WTC11 (cell line): ENCODE measurements around the gene KDM2B. TPM values are rescaled to one million over a fixed set of nuclear protein-coding genes. Genes with fewer than 3 reads are reported as not detected.

Experiments
- ATAC-seq: fragments of 200-7000 bp; cut with Tn5 transposase; 2 replicates; pipeline ENCODE4 v1.10.0; 2021; ENCODE audit warnings: mild to moderate bottlenecking, moderate library complexity
- CTCF ChIA-PET: fragments of 300-600 bp; sonication (Branson Sonifier 250); formaldehyde crosslinking; loops from one replicate; lab custom pipeline; 2021; ENCODE audit warnings: antibody characterized with exemption; lab: Charles Lee
- POLR2A ChIA-PET: fragments of 350-600 bp; sonication (Branson Sonifier 250); formaldehyde crosslinking; loops from one replicate; lab custom pipeline; 2021; ENCODE audit warnings: antibody characterized with exemption; lab: Charles Lee
- DNase-seq: peaks from one replicate; pipeline ENCODE4 v3.0.0; 2021; ENCODE audit warnings: low spot score
- H3K27ac Mint-ChIP-seq: 2 replicates; pipeline ENCODE4 v1.8.0; 2021; ENCODE audit warnings: mixed read lengths
- H3K27me3 Mint-ChIP-seq: 2 replicates; pipeline ENCODE4 v1.8.0; 2021; ENCODE audit warnings: low read depth, mild to moderate bottlenecking, moderate library complexity, mixed read lengths
- H3K36me3 Mint-ChIP-seq: 2 replicates; pipeline ENCODE4 v1.8.0; 2021; ENCODE audit warnings: mixed read lengths
- H3K4me1 Mint-ChIP-seq: 2 replicates; pipeline ENCODE4 v1.8.0; 2022; ENCODE audit warnings: mixed read lengths
- H3K4me3 Mint-ChIP-seq: 2 replicates; pipeline ENCODE4 v1.8.0; 2021; ENCODE audit warnings: mild to moderate bottlenecking, moderate library complexity, mixed read lengths
- H3K9me3 Mint-ChIP-seq: 2 replicates; pipeline ENCODE4 v1.8.0; 2021; ENCODE audit warnings: mixed read lengths
- CREB1 ChIP-seq: sonication (generic); formaldehyde crosslinking; IDR thresholded peaks from 2 replicates; pipeline ENCODE4 v1.8.0; 2023; ENCODE audit warnings: mild to moderate bottlenecking, missing genetic modification reagents
- CREM ChIP-seq: sonication (generic); formaldehyde crosslinking; IDR thresholded peaks from 2 replicates; pipeline ENCODE4 v1.8.1; 2022; ENCODE audit warnings: mild to moderate bottlenecking, missing genetic modification reagents, moderate library complexity
- KAT7 ChIP-seq: sonication (generic); formaldehyde crosslinking; IDR thresholded peaks from 2 replicates; pipeline ENCODE4 v1.8.1; 2023; ENCODE audit warnings: missing genetic modification reagents, mild to moderate bottlenecking, borderline replicate concordance
- NR2C2 ChIP-seq: sonication (generic); formaldehyde crosslinking; IDR thresholded peaks from 2 replicates; pipeline ENCODE4 v1.8.0; 2022; ENCODE audit warnings: mild to moderate bottlenecking, missing genetic modification reagents
- NR3C1 ChIP-seq: sonication (generic); formaldehyde crosslinking; conservative IDR thresholded peaks from 2 replicates; pipeline ENCODE4 v1.8.1; 2023; ENCODE audit warnings: low read depth, mild to moderate bottlenecking, missing genetic modification reagents
- OVOL2 ChIP-seq: fragments of 250-450 bp; sonication (Bioruptor Pico); IDR thresholded peaks from 2 replicates; pipeline ENCODE4 v1.9.0; 2021; ENCODE audit warnings: mild to moderate bottlenecking, borderline replicate concordance
- PRRX2 ChIP-seq: fragments of 250-450 bp; sonication (Bioruptor Pico); IDR thresholded peaks from 2 replicates; pipeline ENCODE4 v1.8.0; 2021; ENCODE audit warnings: mild to moderate bottlenecking
- RORB ChIP-seq: fragments of 250-450 bp; sonication (Bioruptor Pico); IDR thresholded peaks from 2 replicates; pipeline ENCODE4 v1.9.0; 2021; ENCODE audit warnings: mild to moderate bottlenecking
- SMAD3 ChIP-seq: sonication (generic); formaldehyde crosslinking; IDR thresholded peaks from 2 replicates; pipeline ENCODE4 v1.8.0; 2022; ENCODE audit warnings: missing genetic modification reagents, mild to moderate bottlenecking, borderline replicate concordance
- SP1 ChIP-seq: sonication (generic); formaldehyde crosslinking; conservative IDR thresholded peaks from 2 replicates; pipeline ENCODE4 v1.8.1; 2022; ENCODE audit warnings: missing genetic modification reagents
- TEAD1 ChIP-seq: sonication (generic); formaldehyde crosslinking; IDR thresholded peaks from 2 replicates; pipeline ENCODE4 v1.8.0; 2022; ENCODE audit warnings: mild to moderate bottlenecking, missing genetic modification reagents
- TP53 ChIP-seq: sonication (generic); formaldehyde crosslinking; IDR thresholded peaks from 2 replicates; pipeline ENCODE4 v1.8.1; 2023; ENCODE audit warnings: mild to moderate bottlenecking, missing genetic modification reagents
- ZNF121 ChIP-seq: sonication (generic); formaldehyde crosslinking; IDR thresholded peaks from 2 replicates; pipeline ENCODE4 v1.8.0; 2023; ENCODE audit warnings: missing genetic modification reagents
- total RNA-seq: library from RNA; stranded (reverse); gene quantifications from 3 replicates; pipeline ENCODE4 v1.2.3, GENCODE V29; 2021
- TF ChIP-seq, protein P1 (sequence below): sonication (generic); formaldehyde crosslinking; IDR thresholded peaks from 2 replicates; pipeline ENCODE4 v1.8.1; 2022; ENCODE audit warnings: mild to moderate bottlenecking, moderate library complexity, missing genetic modification reagents
- TF ChIP-seq, protein P2 (sequence below): sonication (generic); formaldehyde crosslinking; IDR thresholded peaks from 2 replicates; pipeline ENCODE4 v1.8.1; 2023; ENCODE audit warnings: mild to moderate bottlenecking, missing genetic modification reagents, borderline replicate concordance
- TF ChIP-seq, protein P3 (sequence below): sonication (generic); formaldehyde crosslinking; IDR thresholded peaks from 2 replicates; pipeline ENCODE4 v1.8.0; 2022; ENCODE audit warnings: mild to moderate bottlenecking, missing genetic modification reagents
- TF ChIP-seq, protein P4 (sequence below): fragments of 250-450 bp; sonication (Bioruptor Pico); IDR thresholded peaks from 2 replicates; pipeline ENCODE4 v1.9.0; 2021; ENCODE audit warnings: mild to moderate bottlenecking
- TF ChIP-seq, protein P5 (sequence below): sonication (generic); formaldehyde crosslinking; IDR thresholded peaks from 2 replicates; pipeline ENCODE4 v1.8.1; 2023; ENCODE audit warnings: mild to moderate bottlenecking, missing genetic modification reagents
- TF ChIP-seq, protein P6 (sequence below): sonication (generic); formaldehyde crosslinking; conservative IDR thresholded peaks from 2 replicates; pipeline ENCODE4 v1.8.1; 2022; ENCODE audit warnings: mild to moderate bottlenecking, missing genetic modification reagents

Gene KDM2B
- total RNA-seq, 1 experiment from 2014 or later, result 147 TPM

DNA sequence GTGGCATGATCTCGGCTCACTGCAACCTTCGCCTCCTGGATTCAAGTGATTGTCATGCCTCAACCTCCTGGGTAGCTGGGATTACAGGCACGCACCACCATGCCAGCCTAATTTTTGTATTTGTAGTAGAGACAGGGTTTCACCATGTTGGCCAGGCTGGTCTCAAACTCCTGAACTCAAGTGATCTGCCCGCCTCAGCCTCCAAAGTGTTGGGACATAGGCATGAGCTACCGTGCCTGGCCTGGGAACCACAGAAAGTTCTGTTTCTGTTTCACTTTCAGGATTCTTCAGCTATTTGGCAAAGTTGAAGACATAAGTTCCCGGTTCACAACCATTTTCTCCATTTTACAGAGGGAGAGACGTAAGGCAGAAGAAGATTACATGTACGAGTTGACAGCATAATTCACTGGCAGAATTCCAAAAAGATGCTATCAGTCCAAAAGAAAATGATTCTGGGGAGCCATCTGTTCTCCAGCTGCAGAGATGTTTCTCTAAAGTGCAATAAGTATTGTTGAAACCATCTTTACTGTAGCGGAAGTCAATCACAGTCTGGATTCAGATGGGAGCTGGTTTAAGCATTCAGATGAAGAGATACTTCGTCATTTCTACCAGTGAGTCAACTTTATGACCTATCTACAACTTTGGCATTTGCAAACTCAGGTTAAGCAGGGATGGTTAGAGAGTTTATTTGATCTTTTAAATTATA is 189.1 kb downstream of the KDM2B start (continued):
- TF ChIP-seq, protein P1, sequence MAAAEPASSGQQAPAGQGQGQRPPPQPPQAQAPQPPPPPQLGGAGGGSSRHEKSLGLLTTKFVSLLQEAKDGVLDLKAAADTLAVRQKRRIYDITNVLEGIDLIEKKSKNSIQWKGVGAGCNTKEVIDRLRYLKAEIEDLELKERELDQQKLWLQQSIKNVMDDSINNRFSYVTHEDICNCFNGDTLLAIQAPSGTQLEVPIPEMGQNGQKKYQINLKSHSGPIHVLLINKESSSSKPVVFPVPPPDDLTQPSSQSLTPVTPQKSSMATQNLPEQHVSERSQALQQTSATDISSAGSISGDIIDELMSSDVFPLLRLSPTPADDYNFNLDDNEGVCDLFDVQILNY, result no peak
- TF ChIP-seq, protein P2, sequence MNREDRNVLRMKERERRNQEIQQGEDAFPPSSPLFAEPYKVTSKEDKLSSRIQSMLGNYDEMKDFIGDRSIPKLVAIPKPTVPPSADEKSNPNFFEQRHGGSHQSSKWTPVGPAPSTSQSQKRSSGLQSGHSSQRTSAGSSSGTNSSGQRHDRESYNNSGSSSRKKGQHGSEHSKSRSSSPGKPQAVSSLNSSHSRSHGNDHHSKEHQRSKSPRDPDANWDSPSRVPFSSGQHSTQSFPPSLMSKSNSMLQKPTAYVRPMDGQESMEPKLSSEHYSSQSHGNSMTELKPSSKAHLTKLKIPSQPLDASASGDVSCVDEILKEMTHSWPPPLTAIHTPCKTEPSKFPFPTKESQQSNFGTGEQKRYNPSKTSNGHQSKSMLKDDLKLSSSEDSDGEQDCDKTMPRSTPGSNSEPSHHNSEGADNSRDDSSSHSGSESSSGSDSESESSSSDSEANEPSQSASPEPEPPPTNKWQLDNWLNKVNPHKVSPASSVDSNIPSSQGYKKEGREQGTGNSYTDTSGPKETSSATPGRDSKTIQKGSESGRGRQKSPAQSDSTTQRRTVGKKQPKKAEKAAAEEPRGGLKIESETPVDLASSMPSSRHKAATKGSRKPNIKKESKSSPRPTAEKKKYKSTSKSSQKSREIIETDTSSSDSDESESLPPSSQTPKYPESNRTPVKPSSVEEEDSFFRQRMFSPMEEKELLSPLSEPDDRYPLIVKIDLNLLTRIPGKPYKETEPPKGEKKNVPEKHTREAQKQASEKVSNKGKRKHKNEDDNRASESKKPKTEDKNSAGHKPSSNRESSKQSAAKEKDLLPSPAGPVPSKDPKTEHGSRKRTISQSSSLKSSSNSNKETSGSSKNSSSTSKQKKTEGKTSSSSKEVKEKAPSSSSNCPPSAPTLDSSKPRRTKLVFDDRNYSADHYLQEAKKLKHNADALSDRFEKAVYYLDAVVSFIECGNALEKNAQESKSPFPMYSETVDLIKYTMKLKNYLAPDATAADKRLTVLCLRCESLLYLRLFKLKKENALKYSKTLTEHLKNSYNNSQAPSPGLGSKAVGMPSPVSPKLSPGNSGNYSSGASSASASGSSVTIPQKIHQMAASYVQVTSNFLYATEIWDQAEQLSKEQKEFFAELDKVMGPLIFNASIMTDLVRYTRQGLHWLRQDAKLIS (CRISPR knock-in tag), result no peak
- TF ChIP-seq, protein P3, sequence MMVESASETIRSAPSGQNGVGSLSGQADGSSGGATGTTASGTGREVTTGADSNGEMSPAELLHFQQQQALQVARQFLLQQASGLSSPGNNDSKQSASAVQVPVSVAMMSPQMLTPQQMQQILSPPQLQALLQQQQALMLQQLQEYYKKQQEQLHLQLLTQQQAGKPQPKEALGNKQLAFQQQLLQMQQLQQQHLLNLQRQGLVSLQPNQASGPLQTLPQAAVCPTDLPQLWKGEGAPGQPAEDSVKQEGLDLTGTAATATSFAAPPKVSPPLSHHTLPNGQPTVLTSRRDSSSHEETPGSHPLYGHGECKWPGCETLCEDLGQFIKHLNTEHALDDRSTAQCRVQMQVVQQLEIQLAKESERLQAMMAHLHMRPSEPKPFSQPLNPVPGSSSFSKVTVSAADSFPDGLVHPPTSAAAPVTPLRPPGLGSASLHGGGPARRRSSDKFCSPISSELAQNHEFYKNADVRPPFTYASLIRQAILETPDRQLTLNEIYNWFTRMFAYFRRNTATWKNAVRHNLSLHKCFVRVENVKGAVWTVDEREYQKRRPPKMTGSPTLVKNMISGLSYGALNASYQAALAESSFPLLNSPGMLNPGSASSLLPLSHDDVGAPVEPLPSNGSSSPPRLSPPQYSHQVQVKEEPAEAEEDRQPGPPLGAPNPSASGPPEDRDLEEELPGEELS (CRISPR knock-in tag), result no peak
- TF ChIP-seq ZNF121 (CRISPR knock-in tag) (no peak), CREM (CRISPR knock-in tag) (no peak), TEAD1 (CRISPR knock-in tag) (no peak), TP53 (CRISPR knock-in tag) (no peak), RORB (CRISPR knock-in tag) (no peak)

DNA sequence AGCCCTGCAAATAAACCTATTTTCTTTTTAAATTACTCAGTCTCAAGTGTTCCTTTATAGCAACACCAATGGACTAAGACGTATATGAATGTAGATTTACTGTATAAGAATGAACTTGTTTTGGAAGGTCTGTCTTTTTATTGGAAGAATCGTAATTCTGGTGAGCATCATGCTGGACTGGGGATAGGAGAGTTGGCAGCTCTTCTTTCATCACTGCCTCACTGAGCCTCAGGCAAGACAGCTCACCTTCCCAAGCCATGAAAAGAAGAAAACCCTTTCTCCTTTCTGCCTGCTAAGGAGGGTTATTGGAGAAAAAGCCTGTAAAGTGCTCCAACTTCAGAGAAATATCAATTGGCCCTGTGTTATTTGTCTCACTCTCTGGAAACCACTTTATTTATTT is 190.0 kb downstream of the KDM2B start:
- CTCF ChIA-PET, result no interaction called here
- no peaks in the 10 kb centered on the region; the same call in 1 of the 2 replicates for H3K27me3 Mint-ChIP-seq
- POLR2A ChIA-PET, result no interaction called here

More for the DNA sequence above, 190.0 kb downstream of the KDM2B start:
- Mint-ChIP-seq H3K4me1 (no peaks in the 10 kb centered on the region), H3K4me3 (no peak overlapping the region), H3K9me3 (no peaks in the 10 kb centered on the region), H3K36me3 (no peaks in the 10 kb centered on the region), H3K27ac (no peak overlapping the region)
- TF ChIP-seq KAT7 (CRISPR knock-in tag), result no peak
- TF ChIP-seq OVOL2 (CRISPR knock-in tag), result no peak
- no peak for TF ChIP-seq NR2C2 (CRISPR knock-in tag)
- no peak for TF ChIP-seq SMAD3 (CRISPR knock-in tag)
- TF ChIP-seq CREB1 (CRISPR knock-in tag), result no peak
- TF ChIP-seq SP1, result no peak
- TF ChIP-seq, protein P4, sequence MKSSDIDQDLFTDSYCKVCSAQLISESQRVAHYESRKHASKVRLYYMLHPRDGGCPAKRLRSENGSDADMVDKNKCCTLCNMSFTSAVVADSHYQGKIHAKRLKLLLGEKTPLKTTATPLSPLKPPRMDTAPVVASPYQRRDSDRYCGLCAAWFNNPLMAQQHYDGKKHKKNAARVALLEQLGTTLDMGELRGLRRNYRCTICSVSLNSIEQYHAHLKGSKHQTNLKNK (CRISPR knock-in tag), result no peak
- TF ChIP-seq PRRX2 (CRISPR knock-in tag), result no peak
- TF ChIP-seq, protein P5, sequence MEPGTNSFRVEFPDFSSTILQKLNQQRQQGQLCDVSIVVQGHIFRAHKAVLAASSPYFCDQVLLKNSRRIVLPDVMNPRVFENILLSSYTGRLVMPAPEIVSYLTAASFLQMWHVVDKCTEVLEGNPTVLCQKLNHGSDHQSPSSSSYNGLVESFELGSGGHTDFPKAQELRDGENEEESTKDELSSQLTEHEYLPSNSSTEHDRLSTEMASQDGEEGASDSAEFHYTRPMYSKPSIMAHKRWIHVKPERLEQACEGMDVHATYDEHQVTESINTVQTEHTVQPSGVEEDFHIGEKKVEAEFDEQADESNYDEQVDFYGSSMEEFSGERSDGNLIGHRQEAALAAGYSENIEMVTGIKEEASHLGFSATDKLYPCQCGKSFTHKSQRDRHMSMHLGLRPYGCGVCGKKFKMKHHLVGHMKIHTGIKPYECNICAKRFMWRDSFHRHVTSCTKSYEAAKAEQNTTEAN (CRISPR knock-in tag), result no peak
- TF ChIP-seq, protein P6, sequence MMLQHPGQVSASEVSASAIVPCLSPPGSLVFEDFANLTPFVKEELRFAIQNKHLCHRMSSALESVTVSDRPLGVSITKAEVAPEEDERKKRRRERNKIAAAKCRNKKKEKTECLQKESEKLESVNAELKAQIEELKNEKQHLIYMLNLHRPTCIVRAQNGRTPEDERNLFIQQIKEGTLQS (CRISPR knock-in tag), result no peak
- TF ChIP-seq NR3C1 (CRISPR knock-in tag), result no peak
- ATAC-seq, result no peak
- DNase-seq, result no peak
